ENCODE measurements around the gene GSN. TPM values are rescaled to one million over a fixed set of nuclear protein-coding genes. Genes with fewer than 3 reads are reported as not detected.

Gene GSN
- total RNA-seq, 1 donor: 254 TPM

GRCh38 chr9:121324755-121325154 is 56.8 kb downstream of the GSN start:
- TF ChIP-seq CTCF (IDR thresholded peaks at IDR 0.05; ENCODE audit: insufficient read depth, low read depth, low read length): no peak

GRCh38 chr9:121325387-121325786 is 57.4 kb downstream of the GSN start:
- DNase-seq (ENCODE audit: low read depth): no peak
- H3K4me3 ChIP-seq (ENCODE audit: low read depth, low read length): no peak overlapping the region
- no peak for TF ChIP-seq CTCF (IDR thresholded peaks at IDR 0.05; ENCODE audit: insufficient read depth, low read depth, low read length)

More at GRCh38 chr9:121324755-121325154, 56.8 kb downstream of the GSN start:
- no peak for DNase-seq (ENCODE audit: low read depth)
- no peak overlapping the region for H3K4me3 ChIP-seq (ENCODE audit: low read depth, low read length)

- no peak for TF ChIP-seq CTCF (IDR thresholded peaks at IDR 0.05; ENCODE audit: insufficient read depth, low read depth, low read length)
- no peak overlapping the region for H3K4me3 ChIP-seq (ENCODE audit: low read depth, low read length)
- peak; percentile 63 for DNase-seq (ENCODE audit: low read depth)
Measured at GRCh38 chr9:121326130-121326838, 58.3 kb downstream of the GSN start.

- H3K4me3 ChIP-seq (ENCODE audit: low read depth, low read length): no peak overlapping the region
- no peak for TF ChIP-seq CTCF (IDR thresholded peaks at IDR 0.05; ENCODE audit: insufficient read depth, low read depth, low read length)
- no peak for DNase-seq (ENCODE audit: low read depth)
Measured at GRCh38 chr9:121326901-121327613, 59.1 kb downstream of the GSN start.

GRCh38 chr9:121328476-121328875 is 60.5 kb downstream of the GSN start:
- H3K4me3 ChIP-seq (ENCODE audit: low read depth, low read length): no peak overlapping the region
- no peak for TF ChIP-seq CTCF (IDR thresholded peaks at IDR 0.05; ENCODE audit: insufficient read depth, low read depth, low read length)
- DNase-seq (ENCODE audit: low read depth): no peak

GRCh38 chr9:121328876-121329681 is 61.1 kb downstream of the GSN start:
- H3K4me3 ChIP-seq (ENCODE audit: low read depth, low read length): no peak overlapping the region
- DNase-seq (ENCODE audit: low read depth): no peak
- TF ChIP-seq CTCF (IDR thresholded peaks at IDR 0.05; ENCODE audit: insufficient read depth, low read depth, low read length): no peak

Measured in fibroblast of villous mesenchyme (primary cell).